ENCODE results near the gene PKIB. TPM values are rescaled to one million over a fixed set of nuclear protein-coding genes. Genes with fewer than 3 reads are reported as not detected.
"Not testable (repeated sequence)": the region's sequence is repeated elsewhere in the genome, so short reads cannot be mapped to it uniquely, and the experiment has no call there.

PKIB gene
- total RNA-seq, 2 donors from 2014 or later: 0.37 to 1.8 TPM

- no peak for DNase-seq (ENCODE audit: low spot score)
- intact Hi-C loops (cut with DNase I): no loop called here
Measured at GRCh38 chr6:122616877-122617276, 6.7 kb downstream of the PKIB start.

DNA sequence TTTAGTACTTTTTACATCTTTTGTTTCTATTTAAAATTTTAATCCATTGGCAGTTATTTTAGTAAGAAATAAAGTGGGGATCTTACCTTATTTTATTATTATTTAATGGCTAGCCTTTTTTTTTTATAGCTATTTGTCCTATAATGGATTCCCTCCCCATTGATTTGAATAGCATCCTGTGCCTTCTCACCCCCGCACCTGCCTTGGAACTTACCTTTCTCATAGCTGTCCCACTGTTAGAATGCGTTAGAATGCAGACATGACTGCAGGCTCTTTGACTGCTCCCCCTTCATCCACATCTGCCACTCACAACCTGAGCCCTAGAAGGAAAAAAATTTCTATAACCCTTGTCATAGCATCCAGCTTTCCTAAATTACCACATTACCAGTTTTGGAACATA lies 9.1 kb downstream of the PKIB start:
- no peak for DNase-seq (ENCODE audit: low spot score)
- intact Hi-C loops (cut with DNase I): no loop called here

DNA sequence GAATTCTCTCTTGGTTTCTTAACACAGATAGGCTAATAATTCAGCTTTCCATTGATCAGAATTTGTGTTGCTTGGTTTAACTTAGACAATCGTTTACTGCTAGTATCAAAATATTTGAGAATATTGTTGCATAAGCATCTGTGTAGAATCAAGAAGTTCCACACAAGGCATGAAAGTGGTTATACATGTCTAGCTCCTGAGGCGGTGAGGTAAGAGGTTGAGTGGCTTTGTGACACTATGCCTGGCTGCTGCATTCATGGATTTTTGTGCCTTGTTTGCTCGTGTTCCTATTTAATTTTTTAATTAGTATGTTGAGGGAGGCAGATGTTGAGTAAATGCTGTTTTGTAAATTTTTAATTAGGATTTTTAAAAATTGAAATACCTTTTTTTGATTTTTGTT lies 10.2 kb downstream of the PKIB start:
- intact Hi-C loops (cut with DNase I): no loop called here
- DNase-seq (ENCODE audit: low spot score): no peak

DNA sequence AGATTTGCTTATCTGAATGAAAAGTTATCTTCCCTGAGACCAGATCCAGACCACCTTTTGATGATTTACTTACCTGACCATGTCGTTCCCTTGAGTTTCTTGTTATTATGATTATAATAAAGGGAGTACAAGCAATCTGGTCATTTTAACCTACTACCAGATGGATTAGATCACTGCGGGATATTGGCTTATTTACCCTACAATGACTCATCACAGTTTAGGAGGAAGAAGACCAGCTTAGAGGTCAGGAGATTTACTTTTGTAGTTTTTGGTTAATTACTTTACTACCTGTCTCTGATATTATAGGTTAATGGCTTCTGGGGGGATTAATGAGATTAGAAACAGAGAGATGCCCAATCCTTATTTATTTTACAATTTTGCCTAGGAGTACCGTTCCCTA lies 10.7 kb downstream of the PKIB start:
- intact Hi-C loops (cut with DNase I): no loop called here
- no peak for DNase-seq (ENCODE audit: low spot score)

DNA sequence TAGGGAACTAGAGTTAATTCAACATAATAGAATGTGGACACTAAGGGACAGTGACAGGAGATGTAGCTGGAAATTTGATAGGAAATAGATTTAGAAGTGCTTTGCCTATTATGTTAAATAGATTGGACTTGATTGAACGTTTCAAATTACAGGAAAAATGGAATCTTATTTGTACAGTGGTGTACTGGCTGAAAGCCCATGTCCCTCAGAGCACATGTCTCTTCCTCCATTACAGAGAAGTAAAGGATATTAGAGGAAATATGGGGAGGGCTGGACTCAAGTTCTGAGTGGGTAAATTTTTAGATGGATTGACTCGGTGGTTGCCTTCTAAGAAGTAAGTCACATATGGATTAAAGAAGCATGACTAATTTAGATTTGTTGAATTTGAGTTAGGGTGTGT lies 11.4 kb downstream of the PKIB start:
- DNase-seq (ENCODE audit: low spot score): no peak
- intact Hi-C loops (cut with DNase I): no loop called here

DNA sequence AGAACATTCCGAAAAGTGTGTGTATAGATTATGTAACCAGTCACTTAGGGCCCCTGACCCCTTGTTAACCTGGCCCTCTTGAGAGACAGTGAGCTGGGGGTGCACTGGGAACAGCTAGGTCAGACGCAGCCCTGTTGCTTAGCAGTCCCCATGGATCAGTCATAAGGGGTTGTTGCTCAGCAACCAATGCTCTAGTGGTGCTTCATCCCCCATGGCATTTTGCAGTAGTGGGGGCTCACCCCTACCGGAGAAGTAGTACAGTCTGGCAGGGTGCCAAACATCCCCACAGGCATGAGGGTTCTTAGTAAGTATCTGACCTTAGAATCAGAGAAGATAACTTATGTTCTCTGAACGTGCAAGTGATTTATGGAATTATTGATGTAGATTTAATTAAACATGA lies 12.3 kb downstream of the PKIB start:
- intact Hi-C loops (cut with DNase I): no loop called here
- DNase-seq (ENCODE audit: low spot score): no peak

DNA sequence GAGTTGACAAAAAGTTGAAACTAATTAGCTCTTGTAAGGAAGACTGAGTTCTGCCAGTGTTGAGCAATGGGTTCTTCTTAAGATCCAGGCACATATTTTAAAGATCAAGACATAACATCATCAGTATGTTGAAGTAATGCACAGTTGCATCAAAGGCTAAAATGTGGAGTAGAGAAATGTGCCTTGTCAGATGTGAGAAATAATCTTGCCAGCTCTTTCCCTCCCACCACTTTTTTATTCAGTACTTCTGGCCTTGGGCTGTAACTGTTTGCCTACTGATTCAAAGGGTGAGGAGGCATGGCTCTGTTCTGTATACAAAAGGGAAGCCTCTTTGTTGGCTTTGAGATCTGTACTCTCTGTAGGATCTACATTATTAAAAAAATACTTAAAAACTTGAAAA lies 13.1 kb downstream of the PKIB start:
- DNase-seq (ENCODE audit: low spot score): no peak
- intact Hi-C loops (cut with DNase I): no loop called here

GRCh38 chr6:122624853-122625252 lies 14.6 kb downstream of the PKIB start:
- intact Hi-C loops (cut with DNase I): no loop called here
- no peak for DNase-seq (ENCODE audit: low spot score)

- DNase-seq (ENCODE audit: low spot score): no peak
- intact Hi-C loops (cut with DNase I): no loop called here
Measured at GRCh38 chr6:122628714-122629113, 18.5 kb downstream of the PKIB start.

GRCh38 chr6:122631571-122632249 lies 21.5 kb downstream of the PKIB start:
- intact Hi-C loops (cut with DNase I): no loop called here
- DNase-seq (ENCODE audit: low spot score): no peak

- no peak for DNase-seq (ENCODE audit: low spot score)
- intact Hi-C loops (cut with DNase I): no loop called here
Measured at GRCh38 chr6:122640366-122640765, 30.2 kb downstream of the PKIB start.

GRCh38 chr6:122641819-122642218 lies 31.6 kb downstream of the PKIB start:
- intact Hi-C loops (cut with DNase I): no loop called here
- DNase-seq (ENCODE audit: low spot score): no peak

DNA sequence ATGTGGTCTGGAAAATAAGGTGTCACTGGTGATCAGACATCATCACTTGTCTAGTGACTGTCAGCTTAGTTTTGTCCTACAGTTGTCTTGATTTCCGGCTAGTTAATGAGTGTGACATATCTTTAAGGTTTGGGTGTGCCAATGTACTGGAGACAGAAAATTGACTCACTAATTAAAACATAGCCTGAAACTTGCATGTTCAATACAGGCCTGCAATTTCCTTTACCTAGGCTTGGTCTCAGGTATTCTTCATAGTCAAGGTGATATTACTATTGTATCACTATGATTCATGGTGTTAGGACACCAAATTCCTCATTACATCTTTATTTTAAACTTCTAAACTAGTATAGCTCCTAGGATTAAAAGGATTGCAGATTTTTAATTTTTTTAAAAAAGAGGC lies 32.4 kb downstream of the PKIB start:
- intact Hi-C loops (cut with DNase I); DNase-seq (ENCODE audit: low spot score): not testable (repeated sequence)

DNA sequence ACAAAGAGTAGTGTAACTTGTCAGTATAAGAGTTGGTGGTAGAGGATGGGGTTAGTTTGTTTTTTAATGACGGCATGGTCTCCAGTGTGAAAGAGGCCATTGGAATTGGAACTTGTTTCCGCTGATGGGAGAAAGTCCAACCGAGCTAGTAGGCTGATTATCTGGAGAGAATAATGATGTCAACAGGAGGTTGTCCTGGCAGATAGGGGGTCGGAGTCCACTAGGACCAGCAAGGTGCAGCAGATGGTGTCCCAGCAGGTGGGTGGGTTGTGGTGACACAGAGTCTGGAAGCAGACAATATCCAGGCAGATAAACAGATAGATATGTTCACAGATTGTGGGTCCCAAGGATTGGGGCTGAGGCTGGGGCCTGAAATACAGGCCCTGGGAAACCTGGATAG lies 35.1 kb downstream of the PKIB start:
- no peak for DNase-seq (ENCODE audit: low spot score)
- intact Hi-C loops (cut with DNase I): no loop called here

DNA sequence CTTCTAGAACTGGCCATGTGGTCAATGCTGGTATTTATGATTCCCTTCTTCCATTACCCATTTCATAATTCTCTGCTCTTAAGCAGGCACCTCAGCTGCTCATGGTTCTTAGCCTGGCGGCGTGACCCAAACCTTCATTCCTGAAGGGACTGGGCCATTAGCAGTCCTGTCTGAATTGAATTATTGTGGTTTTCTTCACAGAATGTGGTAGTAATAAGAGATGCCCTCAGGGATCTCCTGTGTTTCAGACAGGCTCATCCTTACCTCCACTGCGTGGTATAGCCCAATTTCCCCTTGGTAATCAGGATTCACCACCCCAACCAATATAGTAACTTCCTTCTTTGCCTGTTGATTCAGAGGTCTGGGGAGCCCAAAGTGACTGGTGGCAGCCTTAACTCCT lies 37.6 kb downstream of the PKIB start:
- intact Hi-C loops (cut with DNase I): no loop called here
- DNase-seq (ENCODE audit: low spot score): no peak

GRCh38 chr6:122648726-122649125 lies 38.5 kb downstream of the PKIB start:
- intact Hi-C loops (cut with DNase I): no loop called here
- DNase-seq (ENCODE audit: low spot score): no peak

- intact Hi-C loops (cut with DNase I): no loop called here
Measured at GRCh38 chr6:122649701-122650100, 39.5 kb downstream of the PKIB start.

GRCh38 chr6:122650403-122650802 lies 40.2 kb downstream of the PKIB start:
- no peak for DNase-seq (ENCODE audit: low spot score)
- intact Hi-C loops (cut with DNase I): no loop called here

More at GRCh38 chr6:122649701-122650100, 39.5 kb downstream of the PKIB start:
- DNase-seq (ENCODE audit: low spot score): no peak

- intact Hi-C loops (cut with DNase I): no loop called here
- DNase-seq (ENCODE audit: low spot score): no peak
Measured at GRCh38 chr6:122651031-122651430, 40.8 kb downstream of the PKIB start.

- DNase-seq (ENCODE audit: low spot score): no peak
- intact Hi-C loops (cut with DNase I): no loop called here
Measured at GRCh38 chr6:122651604-122652003, 41.4 kb downstream of the PKIB start.

DNA sequence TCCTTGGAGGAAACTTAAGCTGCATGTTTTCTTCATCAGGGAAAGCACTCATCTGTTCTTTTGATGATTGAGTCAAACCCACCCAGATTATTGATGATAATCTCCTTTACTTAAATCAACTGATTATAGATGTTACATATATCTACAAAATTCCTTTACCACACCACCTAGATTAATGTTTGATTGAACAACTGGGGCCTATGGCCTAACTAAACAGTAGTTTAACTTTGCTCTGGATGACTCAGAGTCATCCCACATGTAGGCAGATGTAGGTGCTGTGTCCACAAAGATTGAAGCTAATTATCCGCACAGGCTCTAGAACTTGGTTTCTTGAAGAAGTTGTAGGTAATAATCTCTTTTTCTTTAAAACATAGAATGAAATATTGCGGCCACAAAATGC lies 42.2 kb downstream of the PKIB start:
- DNase-seq (ENCODE audit: low spot score): no peak
- intact Hi-C loops (cut with DNase I): no loop called here

DNA sequence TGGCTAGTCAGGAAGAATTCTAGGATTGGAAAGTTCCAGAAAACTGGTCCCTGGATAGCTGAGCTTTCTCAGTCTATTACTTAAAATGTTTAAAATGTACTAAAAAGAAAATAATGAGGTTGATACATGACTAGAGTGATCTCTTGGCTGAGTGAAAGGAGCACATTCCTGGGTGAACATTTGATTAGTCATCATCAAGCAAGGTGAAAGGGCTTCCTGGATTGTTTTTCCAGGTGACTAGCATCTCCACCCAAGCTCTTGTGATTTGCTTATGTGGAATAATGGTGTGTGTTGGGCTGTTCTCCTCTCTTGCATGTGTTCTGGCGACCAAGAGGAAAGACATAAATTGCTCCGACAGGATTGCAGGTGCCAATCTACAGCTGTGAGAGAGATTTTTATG lies 42.9 kb downstream of the PKIB start:
- DNase-seq (ENCODE audit: low spot score): no peak
- intact Hi-C loops (cut with DNase I): no loop called here
